ENCODE results near the gene ZNF831.

ZNF831 gene

DNA sequence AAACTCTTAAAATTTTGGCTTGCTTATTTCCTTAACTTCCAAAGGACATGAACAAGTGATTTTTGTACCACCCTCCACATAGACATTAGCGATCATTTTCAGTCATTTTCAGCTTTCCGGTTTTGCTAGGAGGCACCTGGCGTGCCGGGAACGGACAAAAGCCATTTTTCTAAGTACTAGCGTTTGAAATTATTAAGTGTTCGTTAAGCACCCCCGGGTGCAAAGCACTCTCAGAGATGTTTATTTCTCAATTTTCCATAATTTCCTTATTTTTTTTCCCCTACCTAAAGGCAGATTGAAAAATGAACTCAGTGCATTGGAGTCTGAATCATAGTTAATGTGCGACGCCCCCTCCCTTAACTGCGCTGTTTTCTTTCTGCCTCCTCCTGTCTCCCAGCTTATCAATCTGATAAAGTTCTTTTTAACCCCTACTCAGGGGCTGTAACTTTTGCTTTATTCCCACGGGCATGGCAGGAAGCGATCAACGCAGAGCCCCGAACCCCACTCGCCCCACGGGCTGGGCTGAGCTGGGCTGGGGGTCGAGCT lies 58.2 kb downstream of the ZNF831 start:
- TF ChIP-seq, protein P1, sequence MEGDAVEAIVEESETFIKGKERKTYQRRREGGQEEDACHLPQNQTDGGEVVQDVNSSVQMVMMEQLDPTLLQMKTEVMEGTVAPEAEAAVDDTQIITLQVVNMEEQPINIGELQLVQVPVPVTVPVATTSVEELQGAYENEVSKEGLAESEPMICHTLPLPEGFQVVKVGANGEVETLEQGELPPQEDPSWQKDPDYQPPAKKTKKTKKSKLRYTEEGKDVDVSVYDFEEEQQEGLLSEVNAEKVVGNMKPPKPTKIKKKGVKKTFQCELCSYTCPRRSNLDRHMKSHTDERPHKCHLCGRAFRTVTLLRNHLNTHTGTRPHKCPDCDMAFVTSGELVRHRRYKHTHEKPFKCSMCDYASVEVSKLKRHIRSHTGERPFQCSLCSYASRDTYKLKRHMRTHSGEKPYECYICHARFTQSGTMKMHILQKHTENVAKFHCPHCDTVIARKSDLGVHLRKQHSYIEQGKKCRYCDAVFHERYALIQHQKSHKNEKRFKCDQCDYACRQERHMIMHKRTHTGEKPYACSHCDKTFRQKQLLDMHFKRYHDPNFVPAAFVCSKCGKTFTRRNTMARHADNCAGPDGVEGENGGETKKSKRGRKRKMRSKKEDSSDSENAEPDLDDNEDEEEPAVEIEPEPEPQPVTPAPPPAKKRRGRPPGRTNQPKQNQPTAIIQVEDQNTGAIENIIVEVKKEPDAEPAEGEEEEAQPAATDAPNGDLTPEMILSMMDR (IDR thresholded peaks at IDR 0.05) = no peak
- Histone ChIP-seq H3K27ac (no peak overlapping the region), H3K4me3 (peak overlapping the region; percentile 72)
- no peak for DNase-seq (ENCODE audit: low spot score)

DNA sequence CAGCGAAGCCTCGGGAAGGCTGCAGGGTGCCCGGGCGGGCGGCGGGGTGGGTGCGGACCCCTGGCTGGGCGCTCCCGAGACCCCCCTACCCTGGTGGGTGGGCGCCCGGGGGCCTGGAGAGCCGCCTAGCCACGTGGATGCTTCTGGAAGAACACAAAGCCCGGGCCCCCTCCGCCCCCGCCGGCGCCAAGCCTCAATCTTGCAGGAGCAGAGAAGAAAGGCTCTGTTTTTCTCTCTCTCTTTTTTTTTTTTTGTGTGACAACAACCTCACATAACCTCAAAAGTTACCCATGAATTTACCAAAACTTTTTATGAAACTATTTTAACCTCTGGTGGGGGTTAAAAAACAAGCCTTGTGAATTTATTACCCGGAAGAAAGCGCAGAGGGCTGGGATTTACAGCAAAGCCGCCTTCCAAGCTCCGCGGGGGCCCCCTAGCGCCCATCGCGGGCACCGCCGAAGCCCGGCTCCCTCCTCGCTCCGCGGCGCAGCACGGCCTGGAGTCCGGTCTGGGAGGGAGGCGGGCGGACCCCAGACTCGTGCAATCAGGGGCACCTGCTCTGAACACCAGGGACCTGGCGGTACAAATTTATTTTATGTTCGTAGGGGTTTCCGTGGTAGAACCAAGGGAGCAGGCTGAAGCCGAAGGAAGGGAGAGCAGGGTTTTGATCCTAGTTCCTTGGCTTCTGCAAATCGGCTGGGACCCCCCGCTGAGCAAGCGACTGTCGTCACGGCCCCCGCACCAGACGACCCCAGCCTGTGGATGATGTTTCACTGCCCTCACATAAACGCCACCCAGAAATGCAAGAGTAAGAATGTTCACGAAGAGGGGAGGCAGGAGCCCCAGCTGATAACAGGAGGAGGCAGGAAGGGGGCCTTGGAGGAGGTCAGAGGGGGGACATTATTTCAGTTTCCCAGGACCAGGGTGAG lies 58.9 kb downstream of the ZNF831 start:
- TF ChIP-seq, protein P1 (IDR thresholded peaks at IDR 0.05) = peak; percentile 93
- no peak for DNase-seq (ENCODE audit: low spot score)
- no peak overlapping the region for H3K27ac ChIP-seq
- H3K4me3 ChIP-seq = peak overlapping the region; percentile 72

DNA sequence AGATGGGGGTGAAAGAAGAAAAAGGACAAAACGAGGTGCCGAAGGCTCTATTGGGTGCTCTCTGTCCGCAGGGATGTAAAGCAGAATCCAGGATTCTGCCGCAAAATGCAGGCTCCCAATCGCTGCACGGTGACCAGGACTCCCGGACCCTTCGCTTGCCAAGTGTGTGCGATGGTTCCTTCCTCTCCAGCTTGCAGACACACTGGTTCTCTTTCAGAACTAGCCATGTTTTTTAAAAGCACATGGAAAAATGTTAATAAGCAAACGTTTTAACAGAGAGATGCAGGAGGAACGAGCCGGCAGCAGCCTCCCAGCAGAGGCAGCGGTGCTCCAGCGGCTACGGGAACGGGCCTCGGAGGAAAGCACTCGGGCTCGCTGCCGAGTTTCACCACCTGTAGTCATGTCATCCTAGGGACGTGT lies 59.6 kb downstream of the ZNF831 start:
- H3K27ac ChIP-seq = no peak overlapping the region
- no peak for DNase-seq (ENCODE audit: low spot score)
- peak overlapping the region; percentile 72 for H3K4me3 ChIP-seq
- TF ChIP-seq, protein P1 (IDR thresholded peaks at IDR 0.05) = no peak

DNA sequence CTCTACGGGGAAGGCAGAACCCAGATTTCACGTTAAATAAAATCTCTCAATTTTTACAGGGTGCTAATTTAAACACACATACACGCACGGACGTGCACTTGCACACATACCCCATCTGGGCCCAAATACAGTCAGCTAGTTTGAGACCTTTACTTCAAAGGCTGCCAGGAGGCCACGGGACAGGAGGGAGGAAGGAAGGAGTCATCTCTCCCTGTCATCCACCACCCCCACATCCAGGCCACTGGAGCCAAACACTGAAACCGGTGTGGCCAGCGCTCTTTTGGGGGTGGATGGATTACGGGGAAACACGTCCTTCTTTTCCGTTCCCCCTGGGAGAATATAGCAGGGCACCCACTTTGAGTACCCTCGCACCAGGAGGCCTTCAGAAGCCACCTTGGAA lies 60.1 kb downstream of the ZNF831 start:
- Histone ChIP-seq H3K4me3 (no peak overlapping the region), H3K27ac (no peak overlapping the region)
- TF ChIP-seq, protein P1 (IDR thresholded peaks at IDR 0.05) = no peak
- no peak for DNase-seq (ENCODE audit: low spot score)

DNA sequence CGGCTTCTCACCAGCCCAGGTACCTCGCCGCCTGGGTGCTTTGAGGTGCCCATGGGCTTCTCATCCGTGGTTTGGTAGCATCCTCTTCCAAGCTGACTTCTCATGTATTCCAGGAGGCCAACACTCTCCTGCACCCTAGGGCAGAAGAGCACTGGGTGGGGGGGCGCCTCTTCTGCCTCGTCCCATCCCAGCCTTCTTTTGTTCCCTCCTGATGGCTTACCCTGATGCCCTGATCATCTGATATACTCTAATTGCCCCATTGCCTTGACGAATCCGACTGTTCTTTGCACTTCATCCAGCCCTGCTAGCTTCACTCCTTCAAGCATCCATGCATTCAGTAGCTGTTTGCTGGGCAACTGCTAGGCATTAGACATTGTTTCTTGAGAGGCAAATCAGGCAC lies 60.6 kb downstream of the ZNF831 start:
- Histone ChIP-seq H3K4me3 (no peak overlapping the region), H3K27ac (no peak overlapping the region)
- TF ChIP-seq, protein P1 (IDR thresholded peaks at IDR 0.05) = no peak
- no peak for DNase-seq (ENCODE audit: low spot score)

DNA sequence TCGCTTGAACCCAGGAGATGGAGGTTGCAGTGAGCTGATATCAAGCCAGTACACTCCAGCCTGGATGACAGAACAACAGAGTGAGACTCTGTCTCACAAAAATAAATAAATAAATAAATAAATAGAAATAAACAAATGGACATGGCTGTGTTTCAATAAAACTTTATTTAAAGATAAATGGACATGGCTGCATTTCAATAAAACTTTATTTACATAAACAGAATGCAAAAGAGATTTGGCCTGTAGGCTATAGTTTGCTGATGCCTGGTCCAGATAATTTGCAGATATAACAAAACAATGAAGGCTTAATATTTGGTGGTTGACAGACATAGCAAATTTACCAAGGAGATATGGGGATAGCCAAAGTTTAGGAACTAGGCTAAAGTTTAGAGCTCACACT lies 66.8 kb downstream of the ZNF831 start:
- TF ChIP-seq, protein P1 (IDR thresholded peaks at IDR 0.05) = no peak
- no peak for DNase-seq (ENCODE audit: low spot score)
- Histone ChIP-seq H3K27ac (no peak overlapping the region), H3K4me3 (no peak overlapping the region)
